Smooth muscle cell (in vitro differentiated cells): ENCODE measurements around the gene HIVEP1. TPM values are rescaled to one million over a fixed set of nuclear protein-coding genes. Genes with fewer than 3 reads are reported as not detected.

ENCODE experiments used
- DNase-seq: peaks from one replicate; lab custom pipeline; 2025; ENCODE audit not compliant: unreplicated experiment; lab: John Stamatoyannopoulos, UW
- H2AFZ ChIP-seq: fragments of 200-600 bp; sonication (generic); 2 replicates; pipeline ENCODE4 v1.6.0; 2016; ENCODE audit warnings: antibody characterized with exemption, low read depth, mild to moderate bottlenecking
- H3F3A ChIP-seq: fragments of 200-600 bp; sonication (generic); 2 replicates; pipeline ENCODE4 v1.6.0; 2017; ENCODE audit warnings: antibody characterized with exemption, low read depth
- H3K27ac ChIP-seq: fragments of 200-600 bp; sonication (generic); 2 replicates; pipeline ENCODE4 v1.5.1; 2016; ENCODE audit warnings: low read depth, mild to moderate bottlenecking
- H3K27me3 ChIP-seq: fragments of 200-600 bp; sonication (generic); 2 replicates; pipeline ENCODE4 v1.6.1; 2016; ENCODE audit warnings: low read depth, mild to moderate bottlenecking
- H3K36me3 ChIP-seq: fragments of 200-600 bp; sonication (generic); 2 replicates; pipeline ENCODE4 v1.5.1; 2016; ENCODE audit warnings: low read depth
- H3K4me1 ChIP-seq: fragments of 200-600 bp; sonication (generic); 2 replicates; pipeline ENCODE4 v1.5.1; 2016; ENCODE audit warnings: low read depth
- H3K4me2 ChIP-seq: fragments of 200-600 bp; sonication (generic); 2 replicates; pipeline ENCODE4 v1.6.0; 2016; ENCODE audit warnings: mild to moderate bottlenecking
- H3K4me3 ChIP-seq: fragments of 200-600 bp; sonication (generic); 2 replicates; pipeline ENCODE4 v1.5.1; 2016; ENCODE audit warnings: mild to moderate bottlenecking
- H3K79me2 ChIP-seq: fragments of 200-600 bp; sonication (generic); 2 replicates; pipeline ENCODE4 v1.6.0; 2016; ENCODE audit warnings: low read depth, mild to moderate bottlenecking
- H3K9ac ChIP-seq: fragments of 200-600 bp; sonication (generic); 2 replicates; pipeline ENCODE4 v1.6.0; 2016; ENCODE audit warnings: low read depth
- H3K9me3 ChIP-seq: fragments of 200-600 bp; sonication (generic); replicated peaks from 2 replicates; pipeline ENCODE4 v1.5.1; 2016; ENCODE audit warnings: low read depth
- H4K20me1 ChIP-seq: fragments of 200-600 bp; sonication (generic); 2 replicates; pipeline ENCODE4 v1.6.0; 2016; ENCODE audit warnings: low read depth
- CTCF ChIP-seq: fragments of 200-600 bp; sonication (generic); IDR thresholded peaks from 2 replicates; pipeline ENCODE4 v1.5.1; 2017; ENCODE audit warnings: borderline replicate concordance, mild to moderate bottlenecking, antibody characterized with exemption; ENCODE audit not compliant: insufficient read depth, poor library complexity, severe bottlenecking
- WGBS: methylation state at CpG from one replicate; pipeline ENCODE4 v1.1.7; 2016; ENCODE audit warnings: low lambda C conversion rate; 5-methylcytosine and 5-hydroxymethylcytosine counted together
- polyA plus RNA-seq: library from polyadenylated mRNA; unstranded; fragments of >200 nt; fragmentation: Nextera tagmentation; extraction: Ambion mirVana; gene quantifications from 2 replicates; pipeline ENCODE4 v1.2.1, GENCODE V29; 2016
- total RNA-seq: library from RNA; depleted of rRNA; stranded (reverse); fragments of >200 nt; gene quantifications from 2 replicates; pipeline ENCODE4 v1.2.3, GENCODE V29; 2014

HIVEP1 gene
- total and polyA plus RNA-seq, 2 experiments from 2014 or later, result 6.8 to 58.8 TPM

GRCh38 chr6:11965499-11965898 is 46.6 kb upstream of the HIVEP1 start:
- Histone ChIP-seq H3F3A (no peaks in the 10 kb centered on the region), H3K4me2 (no peak overlapping the region), H2AFZ (no peak overlapping the region), H4K20me1 (no peaks in the 10 kb centered on the region), H3K36me3 (no peaks in the 10 kb centered on the region), H3K79me2 (no peaks in the 10 kb centered on the region), H3K27ac (no peak overlapping the region), H3K9me3 (no peaks in the 10 kb centered on the region), H3K9ac (no peak overlapping the region), H3K4me1 (no peaks in the 10 kb centered on the region), H3K4me3 (no peak overlapping the region), H3K27me3 (no peaks in the 10 kb centered on the region)
- 86% methylated on average over 2 of the region's 2 CpGs for WGBS
- no peak for TF ChIP-seq CTCF
- DNase-seq, result no peak

GRCh38 chr6:11968241-11968806 is 43.8 kb upstream of the HIVEP1 start:
- no peaks in the 10 kb centered on the region for H3K36me3 ChIP-seq
- no peaks in the 10 kb centered on the region for H3K27me3 ChIP-seq
- no peak overlapping the region for H3K4me3 ChIP-seq
- no peak overlapping the region for H2AFZ ChIP-seq
- no peak for DNase-seq
- H3F3A ChIP-seq, result peaks cover 4% of the 10 kb centered on the region
- no peak overlapping the region for H3K9ac ChIP-seq
- no peaks in the 10 kb centered on the region for H4K20me1 ChIP-seq
- no peaks in the 10 kb centered on the region for H3K79me2 ChIP-seq
- 99% methylated on average over 3 of the region's 3 CpGs for WGBS
- no peaks in the 10 kb centered on the region for H3K9me3 ChIP-seq
- no peak for TF ChIP-seq CTCF
- no peak overlapping the region for H3K4me2 ChIP-seq
- H3K27ac ChIP-seq, result no peak overlapping the region
- H3K4me1 ChIP-seq, result no peaks in the 10 kb centered on the region

- no peak overlapping the region for H3K4me3 ChIP-seq
- no peaks in the 10 kb centered on the region for H4K20me1 ChIP-seq
- no peak overlapping the region for H3K9ac ChIP-seq
- no peak for DNase-seq
- no peak overlapping the region for H3K27ac ChIP-seq
- no peak for TF ChIP-seq CTCF
- no peaks in the 10 kb centered on the region for H3K36me3 ChIP-seq
- 57% methylated on average over 2 of the region's 2 CpGs for WGBS
- H2AFZ ChIP-seq, result peak overlapping the region; percentile 21
- H3K79me2 ChIP-seq, result no peaks in the 10 kb centered on the region
- no peak overlapping the region for H3K4me2 ChIP-seq
- peaks cover 4% of the 10 kb centered on the region for H3F3A ChIP-seq
- no peaks in the 10 kb centered on the region for H3K9me3 ChIP-seq
- H3K4me1 ChIP-seq, result no peaks in the 10 kb centered on the region
- H3K27me3 ChIP-seq, result no peaks in the 10 kb centered on the region
Observed at GRCh38 chr6:11969092-11969491, 43.0 kb upstream of the HIVEP1 start.

GRCh38 chr6:11970114-11970513 is 42.0 kb upstream of the HIVEP1 start:
- H3K27me3 ChIP-seq, result no peaks in the 10 kb centered on the region
- H4K20me1 ChIP-seq, result no peaks in the 10 kb centered on the region
- H3K4me2 ChIP-seq, result peak overlapping the region; percentile 56
- H3K27ac ChIP-seq, result peak overlapping the region; percentile 85
- H3K4me3 ChIP-seq, result no peak overlapping the region
- H3K9ac ChIP-seq, result no peak overlapping the region
- H3F3A ChIP-seq, result peaks cover 4% of the 10 kb centered on the region
- no peaks in the 10 kb centered on the region for H3K4me1 ChIP-seq
- no peaks in the 10 kb centered on the region for H3K9me3 ChIP-seq
- no peaks in the 10 kb centered on the region for H3K79me2 ChIP-seq
- no peak overlapping the region for H2AFZ ChIP-seq
- no peaks in the 10 kb centered on the region for H3K36me3 ChIP-seq
- no peak for DNase-seq
- 94% methylated on average over 3 of the region's 3 CpGs for WGBS
- no peak for TF ChIP-seq CTCF
